GM19455 (cell line): Measurements from ENCODE around the gene SMTNL1.
"Not testable (repeated sequence)": the region's sequence is repeated elsewhere in the genome, so short reads cannot be mapped to it uniquely, and the experiment has no call there.

Experiments used
- ATAC-seq: cut with Tn5 transposase; IDR thresholded peaks from one replicate; pipeline ENCODE4 v1.9.1; 2021; ENCODE audit not compliant: unreplicated experiment

SMTNL1 gene

DNA sequence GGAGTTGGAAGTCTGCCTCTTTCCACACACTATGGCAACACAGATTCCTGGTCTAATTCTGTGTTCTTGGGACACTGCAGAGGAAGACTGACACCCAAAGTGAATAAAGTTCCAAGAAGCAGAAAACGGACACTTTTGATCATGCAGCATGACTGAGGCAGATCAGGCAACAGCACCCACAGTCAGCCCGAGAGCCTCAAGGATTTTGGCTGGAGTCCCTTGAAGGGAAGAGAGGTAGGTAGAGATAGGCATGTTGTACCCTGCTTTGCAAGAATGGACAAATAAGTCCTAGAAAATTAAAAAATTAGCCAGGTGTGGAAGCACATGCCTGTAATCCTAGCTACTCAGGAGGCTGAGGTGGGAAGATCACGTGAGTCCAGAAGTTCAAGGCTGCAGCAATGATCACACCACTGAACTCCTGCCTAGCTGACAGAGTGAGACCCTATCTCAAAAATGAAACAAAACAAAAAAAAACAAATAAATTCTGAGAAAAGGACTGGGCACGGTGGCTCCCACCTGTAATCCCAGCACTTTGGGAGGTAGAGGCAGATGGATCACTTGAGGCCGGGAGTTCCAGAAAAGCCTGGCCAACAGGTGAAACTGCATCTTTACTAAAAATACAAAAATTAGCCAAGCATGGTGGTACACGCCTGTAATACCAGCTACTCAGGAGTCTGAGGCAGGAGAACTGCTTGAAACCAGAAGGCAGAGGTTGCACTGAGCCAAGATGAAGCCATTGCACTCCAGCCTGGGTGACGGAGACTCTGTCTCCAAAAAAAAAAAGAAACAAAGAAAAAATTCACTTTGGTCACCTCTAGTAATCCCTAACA lies 28.8 kb upstream of the SMTNL1 start:
- ATAC-seq = no peak

GRCh38 chr11:57511741-57512430 lies 25.5 kb upstream of the SMTNL1 start:
- ATAC-seq = no peak

DNA sequence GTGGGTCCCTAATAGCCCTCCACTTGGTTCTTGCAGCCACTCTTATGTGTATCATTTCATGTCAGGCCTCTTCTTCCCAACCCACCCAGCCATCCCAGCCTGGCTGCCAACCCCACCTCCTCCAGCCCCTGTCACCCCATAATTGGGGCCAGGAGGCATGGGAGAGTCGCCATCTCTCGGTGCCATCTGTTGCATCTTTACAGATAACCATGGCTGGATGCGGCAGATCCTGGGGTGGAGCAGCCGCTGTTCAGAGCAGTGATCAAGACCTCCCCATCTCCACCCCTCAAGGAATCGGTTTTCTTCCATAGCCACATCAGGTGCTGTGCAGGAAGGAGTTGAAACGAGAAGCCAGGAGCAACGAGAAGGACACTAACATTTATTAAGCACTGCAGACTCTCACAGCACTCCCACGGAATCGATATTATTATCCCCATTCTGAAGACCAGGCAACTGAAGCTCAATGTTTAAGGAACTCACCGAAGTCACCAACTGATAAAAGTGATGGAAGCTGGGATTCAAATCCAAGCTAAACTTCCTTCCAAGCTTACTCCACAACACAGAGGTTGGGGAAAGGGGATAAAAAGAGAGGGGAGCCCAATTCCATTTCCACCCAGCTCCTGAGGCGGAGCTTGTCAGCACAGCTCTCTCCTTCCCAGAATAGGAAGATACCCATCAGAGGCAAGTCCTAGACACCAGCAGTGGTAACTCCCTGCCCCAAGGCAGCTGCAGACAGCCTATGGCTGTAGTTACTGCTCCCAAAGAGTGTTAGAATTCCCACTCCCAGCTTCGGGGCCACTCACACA lies 24.5 kb upstream of the SMTNL1 start:
- no peak for ATAC-seq

GRCh38 chr11:57513452-57513795 lies 24.0 kb upstream of the SMTNL1 start:
- ATAC-seq = no peak

GRCh38 chr11:57513911-57514537 lies 23.4 kb upstream of the SMTNL1 start:
- ATAC-seq = peak; percentile 39

GRCh38 chr11:57514538-57515331 lies 22.7 kb upstream of the SMTNL1 start:
- ATAC-seq = peak; percentile 41

DNA sequence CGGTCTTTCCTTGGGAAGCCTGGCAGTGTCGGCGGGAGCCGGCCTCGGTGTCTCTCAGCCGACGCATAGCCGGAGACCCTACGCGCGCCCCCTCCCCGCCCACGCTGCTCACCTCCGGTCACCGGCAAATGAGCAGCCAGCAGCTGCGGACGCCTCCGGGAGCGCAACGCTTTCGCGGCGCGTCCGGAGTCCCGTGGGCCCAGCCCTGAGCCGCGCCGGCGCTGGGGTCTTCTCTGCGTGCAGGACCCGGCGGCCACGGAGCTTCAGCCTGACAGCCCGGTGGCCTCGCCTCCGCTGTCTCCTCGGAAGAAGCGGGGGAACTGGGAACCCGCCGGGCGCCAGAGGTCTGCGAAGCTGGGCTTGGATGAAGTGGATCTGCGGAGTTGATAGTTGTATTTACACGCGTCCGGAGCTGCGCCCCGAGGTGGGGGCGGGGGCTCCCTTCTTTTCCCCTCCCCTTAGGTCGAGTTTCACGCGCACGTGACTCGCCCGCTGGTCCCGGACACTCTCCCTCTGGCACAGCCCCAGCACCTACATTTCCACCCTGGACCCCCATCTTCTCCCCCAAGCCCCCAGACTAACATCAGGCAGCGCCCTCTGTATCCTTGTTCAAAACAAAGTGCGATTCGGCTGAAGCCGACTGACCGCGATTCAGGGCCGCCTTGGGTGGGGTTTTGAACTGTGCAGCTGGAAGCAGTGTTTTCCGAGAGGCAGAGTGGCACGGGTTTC lies 21.9 kb upstream of the SMTNL1 start, which contains the start of gene SLC43A1:
Gene SLC43A1 (minus strand): TSS at position 371 of the 729 bp plus-strand sequence. CDS start 1,591 bp downstream, outside the sequence.
- ATAC-seq = peak; percentile 53

GRCh38 chr11:57516061-57516443 lies 21.3 kb upstream of the SMTNL1 start:
- ATAC-seq = no peak

DNA sequence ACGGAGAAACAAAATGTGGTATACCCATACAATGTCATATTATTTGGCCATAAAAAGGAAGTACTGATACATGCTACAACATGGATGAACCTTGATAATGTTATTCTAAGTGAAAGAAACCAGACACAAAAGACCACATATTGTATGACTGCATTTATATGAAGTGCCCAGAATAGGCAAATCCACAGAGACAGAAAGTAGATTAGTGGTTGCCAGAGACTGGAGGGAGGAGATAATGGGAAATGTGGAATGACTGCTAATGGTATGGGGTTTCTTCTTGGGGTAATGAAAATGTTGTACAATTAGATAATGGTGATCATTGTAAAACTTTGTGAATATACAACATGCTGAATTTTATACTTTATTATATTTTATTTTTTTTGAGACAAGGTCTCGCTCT lies 16.3 kb upstream of the SMTNL1 start:
- ATAC-seq = no peak

GRCh38 chr11:57523419-57523818 lies 14.0 kb upstream of the SMTNL1 start:
- ATAC-seq = no peak

DNA sequence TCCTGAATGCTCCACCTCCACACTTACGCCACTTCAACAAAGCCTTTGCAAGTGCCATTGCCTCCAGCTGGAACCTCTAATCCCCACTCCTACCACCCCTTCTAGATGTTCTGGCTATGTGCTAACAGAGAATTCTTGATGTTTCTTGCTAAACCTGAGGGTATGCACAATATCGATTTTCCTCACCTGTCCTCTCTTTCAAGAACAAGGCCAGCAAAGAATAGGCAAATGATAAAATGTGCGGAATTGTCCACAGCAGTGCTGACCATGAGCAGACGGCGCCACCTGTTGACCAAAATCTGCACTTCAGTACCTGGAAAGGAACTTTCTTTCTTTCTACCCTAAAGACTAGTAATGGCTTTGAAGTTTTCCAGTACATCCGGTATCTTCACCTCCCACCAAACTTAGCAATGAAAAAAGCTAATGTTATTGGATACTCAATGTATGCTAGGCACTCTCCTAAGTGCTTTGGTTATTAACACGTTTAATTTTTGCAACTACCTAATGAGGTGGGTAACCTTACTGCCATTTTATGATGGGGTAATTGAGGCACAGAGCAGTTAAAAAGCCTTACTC lies 10.3 kb upstream of the SMTNL1 start:
- ATAC-seq = no peak

- ATAC-seq = no peak
Observed at GRCh38 chr11:57529012-57529411, 8.4 kb upstream of the SMTNL1 start.

DNA sequence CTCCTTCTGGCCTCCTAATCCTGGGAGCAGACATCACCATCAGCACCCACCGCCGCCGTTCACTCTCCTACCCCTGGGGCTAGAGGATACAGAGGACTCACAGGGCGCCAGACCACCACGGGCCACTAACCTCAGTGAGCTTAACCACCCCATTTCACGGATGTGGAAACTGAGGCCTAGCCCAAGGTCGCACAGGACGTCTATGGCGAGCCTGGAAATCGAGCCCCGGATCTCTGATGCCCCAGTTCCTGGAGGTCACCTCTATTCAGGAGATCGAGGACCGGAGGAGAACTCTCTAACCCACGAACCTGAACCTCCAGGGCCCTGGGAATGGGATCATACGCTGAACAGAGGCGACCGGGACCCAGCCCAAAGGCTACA lies 7.2 kb upstream of the SMTNL1 start:
- peak; percentile 7 for ATAC-seq

DNA sequence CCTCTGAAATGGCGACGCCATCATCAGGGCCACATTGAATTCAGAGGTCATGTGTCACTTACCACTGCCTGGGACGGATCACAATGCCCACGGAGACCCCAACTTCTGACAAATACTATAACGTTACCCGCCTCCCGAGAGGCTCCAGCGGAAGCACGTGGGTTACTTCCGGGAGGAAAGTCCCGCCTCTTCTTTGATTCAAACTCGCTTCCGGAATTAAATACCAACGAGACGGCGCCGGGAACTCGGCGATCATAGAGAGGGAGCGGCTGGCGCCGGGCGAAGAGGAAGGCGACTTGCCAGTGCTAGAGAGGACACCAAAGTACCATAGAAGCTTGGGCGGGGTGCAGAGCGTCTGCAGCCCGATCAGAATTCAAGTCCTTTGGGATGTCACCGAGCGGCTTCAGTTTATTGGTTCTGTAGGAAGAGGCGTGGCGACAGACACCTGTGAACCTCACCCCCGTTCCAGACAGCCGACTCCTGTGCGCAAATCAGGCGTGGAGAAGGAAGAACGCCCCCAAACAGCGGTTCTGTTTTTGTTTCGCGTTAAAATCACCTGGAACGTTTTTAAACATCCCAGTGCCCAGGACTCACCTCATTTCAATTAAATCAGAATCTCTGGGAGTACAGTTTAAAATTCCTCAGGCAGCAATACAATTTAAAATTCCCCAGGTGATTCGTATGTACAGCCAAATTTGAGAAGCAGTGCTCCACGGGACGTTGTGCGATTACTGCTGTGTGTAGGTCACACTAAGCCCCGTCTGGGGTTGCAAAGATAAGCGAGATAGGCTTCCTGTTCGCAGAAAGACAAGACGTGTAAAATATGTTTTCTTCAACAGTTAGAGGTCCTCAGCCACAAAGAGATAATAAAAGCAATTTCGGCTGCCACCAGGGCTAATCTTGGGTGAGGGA lies 6.5 kb upstream of the SMTNL1 start, which contains the start of gene TIMM10:
Gene TIMM10 (minus strand): TSS at position 159 of the 912 bp plus-strand sequence. CDS start 565 bp downstream, outside the sequence.
- ATAC-seq = peak; percentile 97

- not testable (repeated sequence) for ATAC-seq
Observed at GRCh38 chr11:57534449-57534848, 2.9 kb upstream of the SMTNL1 start.

DNA sequence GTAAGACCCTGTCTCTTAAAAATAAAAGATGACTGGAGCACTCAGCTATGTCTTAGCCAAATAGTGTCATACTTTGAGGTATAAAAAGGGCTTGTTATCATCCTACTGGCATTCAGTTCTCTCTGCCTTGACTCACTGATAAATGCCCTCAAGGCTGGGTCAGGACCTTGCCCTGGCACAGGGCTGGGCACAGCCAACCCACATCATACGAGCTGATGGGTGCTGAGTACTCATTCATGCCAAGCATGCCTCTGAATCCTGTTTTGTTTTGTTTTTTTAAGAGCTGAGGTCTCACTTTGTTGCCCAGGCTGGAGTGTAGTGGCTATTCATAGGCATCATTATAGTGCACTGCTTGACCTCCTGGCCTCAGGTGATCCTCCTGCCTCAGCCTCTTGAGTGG lies 1.9 kb downstream of the SMTNL1 start:
- no peak for ATAC-seq

DNA sequence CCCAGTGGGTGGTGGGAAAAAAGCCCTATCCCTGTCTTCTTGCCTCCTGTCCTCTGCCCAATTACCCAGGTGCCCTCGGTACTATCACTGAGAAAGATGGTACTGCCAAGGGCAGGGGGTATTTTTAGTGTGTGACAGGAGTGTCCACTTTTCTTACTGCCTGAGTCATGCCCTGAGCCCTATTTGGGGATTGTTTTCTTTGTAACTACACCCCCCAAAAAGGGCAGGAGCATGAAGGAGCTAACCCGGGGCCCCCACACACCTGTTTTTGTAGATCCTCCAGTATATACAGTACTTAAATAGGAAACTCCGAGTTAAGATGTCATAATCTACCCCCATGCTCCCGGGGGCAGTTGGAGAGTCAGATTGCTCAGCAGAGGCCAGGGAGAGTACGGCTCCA lies 3.8 kb downstream of the SMTNL1 start:
- no peak for ATAC-seq

DNA sequence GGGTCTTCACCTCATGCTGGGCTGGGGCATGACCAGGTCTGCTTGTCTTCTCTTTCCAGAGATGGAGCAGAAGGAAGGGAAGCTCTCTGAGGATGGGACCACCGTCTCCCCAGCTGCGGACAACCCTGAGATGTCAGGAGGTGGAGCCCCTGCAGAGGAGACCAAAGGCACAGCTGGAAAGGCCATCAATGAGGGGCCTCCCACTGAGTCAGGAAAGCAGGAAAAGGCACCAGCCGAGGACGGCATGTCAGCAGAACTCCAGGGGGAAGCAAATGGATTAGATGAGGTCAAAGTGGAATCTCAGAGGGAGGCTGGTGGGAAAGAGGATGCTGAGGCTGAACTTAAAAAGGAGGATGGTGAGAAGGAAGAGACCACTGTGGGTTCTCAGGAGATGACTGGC lies 5.2 kb downstream of the SMTNL1 start:
- no peak for ATAC-seq
